T-cell (primary cell): ENCODE results near the gene PDIA5. TPM values are rescaled to one million over a fixed set of nuclear protein-coding genes. Genes with fewer than 3 reads are reported as not detected.

ENCODE experiments used
- ATAC-seq, 4 experiments: fragments of 200-7000 bp in 3 of 4; fragments of 150-1000 bp in 1 of 4; cut with Tn5 transposase; replicated peaks in 1 of 4; 1 replicate in 3 of 4; 2 replicates in 1 of 4; pipeline ENCODE4 v1.10.0; 2021; ENCODE audit warnings: moderate library complexity in 3 of 4, mild to moderate bottlenecking in 2 of 4, moderate number of reproducible peaks in 1 of 4
- CTCF ChIA-PET, 2 donors: fragments of 300-600 bp; sonication (Branson Sonifier 250); formaldehyde crosslinking; loops; one replicate each; lab custom pipeline; 2022; ENCODE audit warnings: antibody characterized with exemption in 2 of 2; lab: Charles Lee
- POLR2A ChIA-PET, 2 donors: fragments of 300-600 bp; sonication (Branson Sonifier 250); formaldehyde crosslinking; loops; one replicate each; lab custom pipeline; 2022; ENCODE audit warnings: antibody characterized with exemption in 2 of 2; lab: Charles Lee
- DNase-seq, 35 experiments: peaks; one replicate each; pipeline versions ENCODE4 v3.0.0 to v3.0.0-alpha.2; 2013 to 2023
- H3K27ac ChIP-seq: one replicate; pipeline ENCODE4 v1.5.1; 2013; ENCODE audit warnings: low read length
- H3K27me3 ChIP-seq, 2 experiments: replicated peaks in 1 of 2; 1 replicate in 1 of 2; 2 replicates in 1 of 2; pipeline versions ENCODE4 v1.6.1 to v1.7.0; 2013; ENCODE audit warnings: low read length in 1 of 2, mixed read lengths in 1 of 2; ENCODE audit not compliant: control insufficient read depth in 2 of 2, insufficient read depth in 2 of 2; ENCODE audit errors: extremely low read depth in 1 of 2
- H3K36me3 ChIP-seq, 2 donors: 1 replicate in 1 of 2; 2 replicates in 1 of 2; pipeline versions ENCODE4 v1.6.1 to v1.7.0; 2013; ENCODE audit warnings: low read length in 1 of 2; ENCODE audit not compliant: control insufficient read depth in 2 of 2, insufficient read depth in 1 of 2; ENCODE audit errors: extremely low read depth in 1 of 2
- H3K4me1 ChIP-seq, 2 experiments: 1 replicate in 1 of 2; 2 replicates in 1 of 2; pipeline versions ENCODE4 v1.6.1 to v1.7.0; 2013; ENCODE audit warnings: low read length in 2 of 2, mixed read lengths in 1 of 2; ENCODE audit not compliant: insufficient read depth in 2 of 2, control insufficient read depth in 1 of 2; ENCODE audit errors: extremely low read depth in 1 of 2
- H3K4me3 ChIP-seq, 2 donors: 1 replicate in 1 of 2; 2 replicates in 1 of 2; pipeline versions ENCODE4 v1.5.1 to v1.7.0; 2013; ENCODE audit warnings: mild to moderate bottlenecking in 2 of 2, low read length in 1 of 2, moderate library complexity in 1 of 2; ENCODE audit not compliant: control insufficient read depth in 1 of 2; ENCODE audit errors: extremely low read depth in 1 of 2
- H3K9me3 ChIP-seq: 2 replicates; pipeline ENCODE4 v1.7.0; 2013
- H3K27ac Mint-ChIP-seq, 2 donors: one replicate each; pipeline ENCODE4 v1.8.0; 2020 to 2021; ENCODE audit warnings: mild to moderate bottlenecking in 2 of 2, mixed read lengths in 2 of 2
- H3K27me3 Mint-ChIP-seq, 2 donors: one replicate each; pipeline ENCODE4 v1.8.0; 2021 to 2022; ENCODE audit warnings: mixed read lengths in 2 of 2
- H3K36me3 Mint-ChIP-seq: one replicate; pipeline ENCODE4 v1.8.0; 2021; ENCODE audit warnings: mixed read lengths
- H3K4me1 Mint-ChIP-seq, 3 donors: one replicate each; pipeline ENCODE4 v1.8.0; 2020 to 2022; ENCODE audit warnings: mixed read lengths in 3 of 3, mild to moderate bottlenecking in 1 of 3
- H3K4me3 Mint-ChIP-seq, 3 donors: one replicate each; pipeline ENCODE4 v1.8.0; 2020 to 2022; ENCODE audit warnings: mild to moderate bottlenecking in 3 of 3, mixed read lengths in 3 of 3, moderate library complexity in 3 of 3
- H3K9me3 Mint-ChIP-seq, 3 donors: one replicate each; pipeline ENCODE4 v1.8.0; 2020 to 2022; ENCODE audit warnings: mixed read lengths in 3 of 3
- WGBS: methylation state at CpG from one replicate; pipeline ENCODE4 v1.1.5; 2013; ENCODE audit warnings: missing lambda C conversion rate; ENCODE audit not compliant: insufficient coverage; 5-methylcytosine and 5-hydroxymethylcytosine counted together
- total RNA-seq, 35 experiments: library from RNA in 6 of 35; stranded (reverse) in 6 of 35; fragments of 120-200 nt in 1 of 35; gene quantifications; one replicate each; pipeline versions ENCODE4 v1.2.1 to v1.2.4 and lab custom pipeline; 2013 to 2026

The PDIA5 gene
- total RNA-seq, 5 donors from 2014 or later (not counting 1 experiment from before 2014, with no cell fraction given), result 5.4 to 8.2 (median 7.0) TPM

DNA sequence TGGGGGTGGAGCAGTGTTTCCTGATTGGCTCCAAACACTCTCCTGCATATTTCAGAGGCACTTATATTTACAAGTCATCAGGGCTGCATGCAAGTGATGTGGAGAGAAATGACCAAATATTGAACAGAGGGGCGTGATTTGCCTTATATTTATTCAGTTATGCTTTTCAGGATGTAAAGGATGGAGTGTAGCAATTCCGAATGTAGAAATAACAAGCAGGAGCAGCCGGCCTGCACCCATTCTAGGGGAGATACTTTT, 19.8 kb upstream of the PDIA5 start:
- no peaks in the 10 kb centered on the region for H3K4me1 ChIP-seq
- Mint-ChIP-seq H3K27me3 (peaks cover 11 to 17% of the 10 kb centered on the region in 2 donors), H3K9me3 (no peaks in the 10 kb centered on the region), H3K4me1 (no peaks in the 10 kb centered on the region), H3K4me3 (no peak overlapping the region), H3K27ac (no peak overlapping the region), H3K36me3 (no peaks in the 10 kb centered on the region)
- CTCF ChIA-PET, result no interaction called here
- no peak for DNase-seq
- no CpG with 5 or more reads among the region's 3 CpGs for WGBS
- H3K36me3 ChIP-seq, result no peaks in the 10 kb centered on the region
- H3K4me3 ChIP-seq, result no peak overlapping the region
- POLR2A ChIA-PET, result no interaction called here
- no peak overlapping the region for H3K27ac ChIP-seq
- no peaks in the 10 kb centered on the region for H3K9me3 ChIP-seq
- no peak for ATAC-seq
- H3K27me3 ChIP-seq, result peaks cover 0 to 18% of the 10 kb centered on the region in 2 experiments

DNA sequence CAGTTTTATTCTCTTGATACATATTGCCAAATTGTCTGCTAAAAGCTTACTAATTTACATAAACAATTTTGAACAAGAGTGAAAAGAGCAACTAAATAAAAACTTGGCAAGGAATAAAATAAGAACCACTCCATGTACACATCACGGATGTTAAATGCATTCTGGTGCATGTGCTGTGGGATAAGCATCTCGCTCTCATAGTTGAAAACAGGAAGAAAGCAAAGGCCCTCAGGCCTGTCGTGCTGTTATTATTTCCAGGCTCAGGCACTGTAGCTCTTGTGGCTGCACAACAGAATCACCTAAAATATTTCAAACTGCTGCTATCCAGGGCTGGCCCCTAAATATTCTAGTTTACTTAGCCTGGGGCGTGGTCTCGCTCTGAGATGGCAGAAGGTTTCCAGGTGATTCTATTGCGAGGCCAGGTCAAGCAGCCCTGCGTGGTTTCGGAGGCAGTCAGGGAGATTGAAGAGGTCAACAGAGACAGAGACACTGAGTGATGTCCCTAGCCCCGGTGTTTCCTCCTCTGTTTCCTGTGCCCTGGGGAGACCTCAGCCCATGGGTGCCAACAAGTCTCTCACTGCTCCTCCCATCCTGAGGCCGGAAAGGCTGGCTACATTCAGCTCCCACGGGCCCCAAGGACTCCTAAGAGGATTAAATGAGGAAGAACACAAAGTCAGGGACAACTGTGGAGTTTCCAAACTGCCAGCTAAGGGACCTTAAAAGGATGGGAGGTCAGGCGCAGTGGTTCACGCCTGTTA, 18.2 kb upstream of the PDIA5 start:
- H3K36me3 ChIP-seq, result no peaks in the 10 kb centered on the region
- no peaks in the 10 kb centered on the region for H3K4me1 ChIP-seq
- Mint-ChIP-seq H3K4me3 (no peak overlapping the region), H3K27me3 (peaks cover 10 to 15% of the 10 kb centered on the region in 2 donors), H3K36me3 (no peaks in the 10 kb centered on the region), H3K4me1 (no peaks in the 10 kb centered on the region), H3K27ac (no peak overlapping the region), H3K9me3 (no peaks in the 10 kb centered on the region)
- H3K27ac ChIP-seq, result no peak overlapping the region
- H3K9me3 ChIP-seq, result no peaks in the 10 kb centered on the region
- DNase-seq (no peak), ATAC-seq (no peak)
- 71% methylated on average over 9 of the region's 13 CpGs for WGBS
- ChIA-PET POLR2A (interaction anchor here in 1 of 2 donors (0.6 kb wide), 1 partner anchor 18 kb away, joined by 3 read pairs; the partner anchor contains the start of gene PDIA5), CTCF (interaction anchor here (0.6 kb wide), 2 partner anchors 65 to 308 kb away, joined by 3 to 6 read pairs; no protein-coding TSS in a partner anchor)
- H3K4me3 ChIP-seq, result no peak overlapping the region
- H3K27me3 ChIP-seq, result peaks cover 0 to 14% of the 10 kb centered on the region in 2 experiments

DNA sequence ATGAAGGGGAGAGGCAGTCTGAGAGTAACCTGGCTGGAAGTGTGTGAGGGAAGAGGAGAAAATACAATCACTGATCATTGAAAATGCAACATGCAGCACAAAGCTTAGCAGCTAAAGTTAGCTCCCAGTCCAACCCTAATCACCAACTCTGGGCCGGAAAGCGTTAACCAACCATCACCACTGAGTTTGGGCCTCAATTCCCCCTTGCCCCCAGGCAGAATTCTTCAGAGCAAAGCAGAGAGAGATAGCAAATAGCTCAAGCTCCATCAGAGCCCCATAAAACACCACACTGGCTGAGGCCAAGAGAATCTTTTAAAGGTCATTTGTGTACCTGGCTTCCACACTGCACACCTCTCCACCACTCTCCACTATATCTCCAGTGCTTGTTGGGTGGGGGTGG, 16.2 kb upstream of the PDIA5 start:
- ChIA-PET POLR2A (no interaction called here), CTCF (no interaction called here)
- ATAC-seq, result no peak
- Mint-ChIP-seq H3K9me3 (no peaks in the 10 kb centered on the region), H3K4me1 (no peaks in the 10 kb centered on the region), H3K27me3 (peaks cover 3 to 10% of the 10 kb centered on the region in 2 donors), H3K36me3 (no peaks in the 10 kb centered on the region), H3K4me3 (no peak overlapping the region), H3K27ac (no peak overlapping the region)
- Histone ChIP-seq H3K27me3 (peaks cover 0 to 16% of the 10 kb centered on the region in 2 experiments), H3K4me3 (no peak overlapping the region), H3K4me1 (no peaks in the 10 kb centered on the region), H3K9me3 (no peaks in the 10 kb centered on the region), H3K27ac (no peak overlapping the region), H3K36me3 (no peaks in the 10 kb centered on the region)
- 92% methylated on average over 2 of the region's 2 CpGs for WGBS
- no peak for DNase-seq

DNA sequence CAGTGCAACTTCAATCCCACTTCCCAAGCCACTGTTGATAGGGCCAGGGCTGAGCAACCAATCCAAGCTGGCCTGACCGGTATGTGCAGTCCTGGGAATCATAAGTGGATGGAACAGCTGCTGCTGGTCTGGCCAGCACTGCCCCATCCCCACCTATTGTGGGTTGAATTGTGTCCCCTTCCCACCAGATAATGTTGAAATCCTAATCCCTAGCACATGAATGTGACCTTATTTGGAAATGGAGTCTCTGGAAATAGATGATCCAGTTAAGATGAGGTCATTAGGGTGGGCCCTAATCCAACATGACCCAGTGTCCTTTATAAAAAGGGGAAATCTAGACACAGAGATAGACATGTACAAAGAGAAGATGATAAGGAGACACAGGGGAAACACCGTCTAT, 13.7 kb upstream of the PDIA5 start:
- DNase-seq (no peak), ATAC-seq (no peak)
- Histone ChIP-seq H3K9me3 (no peaks in the 10 kb centered on the region), H3K27ac (no peak overlapping the region), H3K36me3 (no peaks in the 10 kb centered on the region), H3K4me3 (no peak overlapping the region), H3K27me3 (peaks cover 0 to 16% of the 10 kb centered on the region in 2 experiments), H3K4me1 (no peaks in the 10 kb centered on the region)
- no peak overlapping the region for H3K4me3 Mint-ChIP-seq
- H3K27ac Mint-ChIP-seq, result no peak overlapping the region
- H3K27me3 Mint-ChIP-seq, result peaks cover 1 to 10% of the 10 kb centered on the region in 2 donors
- H3K4me1 Mint-ChIP-seq, result no peaks in the 10 kb centered on the region
- ChIA-PET CTCF (no interaction called here), POLR2A (no interaction called here)
- 100% methylated on average over 1 of the region's 2 CpGs for WGBS
- H3K36me3 Mint-ChIP-seq, result no peaks in the 10 kb centered on the region
- H3K9me3 Mint-ChIP-seq, result no peaks in the 10 kb centered on the region

DNA sequence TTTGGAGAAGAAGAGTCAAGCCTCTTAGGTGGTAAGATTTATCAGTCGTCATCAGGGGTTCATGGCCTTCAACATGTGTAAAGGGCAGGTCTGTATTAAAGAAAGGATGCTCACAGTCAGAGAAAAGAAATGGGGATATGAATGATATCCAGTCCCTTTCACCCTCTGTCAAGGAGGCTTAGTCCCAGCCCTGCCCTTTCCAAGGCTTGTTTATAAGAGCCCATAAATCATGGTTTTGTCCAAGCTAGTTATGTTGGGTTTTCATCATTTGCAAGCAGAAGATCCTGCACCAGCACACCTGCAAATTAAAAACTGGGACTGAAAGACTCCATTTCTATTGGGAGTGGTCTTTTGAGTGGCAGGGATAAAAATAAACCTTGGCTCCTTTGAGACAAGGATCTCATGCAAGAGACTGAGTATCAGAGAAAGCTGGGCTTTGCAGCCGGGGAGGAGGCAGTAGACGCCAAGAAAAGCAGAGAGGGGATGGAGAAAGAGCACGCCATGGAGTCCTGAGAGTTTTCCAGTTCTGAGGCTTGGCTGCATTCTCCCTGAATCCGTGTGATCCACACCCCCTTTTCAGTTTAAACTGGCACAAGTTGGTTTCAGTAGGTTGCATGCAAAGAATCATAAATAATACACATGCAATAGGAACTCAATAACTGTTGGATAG, 12.6 kb upstream of the PDIA5 start:
- ChIA-PET CTCF (no interaction called here), POLR2A (no interaction called here)
- 81% methylated on average over 3 of the region's 5 CpGs for WGBS
- peaks cover 0 to 13% of the 10 kb centered on the region in 2 experiments for H3K27me3 ChIP-seq
- H3K4me3 ChIP-seq, result no peak overlapping the region
- H3K4me1 Mint-ChIP-seq, result no peaks in the 10 kb centered on the region
- H3K27ac Mint-ChIP-seq, result no peak overlapping the region
- no peak for ATAC-seq
- H3K4me3 Mint-ChIP-seq, result no peak overlapping the region
- H3K9me3 Mint-ChIP-seq, result no peaks in the 10 kb centered on the region
- H3K27me3 Mint-ChIP-seq, result peaks cover 1 to 10% of the 10 kb centered on the region in 2 donors
- H3K9me3 ChIP-seq, result no peaks in the 10 kb centered on the region
- H3K27ac ChIP-seq, result no peak overlapping the region
- no peak for DNase-seq
- H3K36me3 ChIP-seq, result no peaks in the 10 kb centered on the region
- no peaks in the 10 kb centered on the region for H3K4me1 ChIP-seq
- H3K36me3 Mint-ChIP-seq, result no peaks in the 10 kb centered on the region

DNA sequence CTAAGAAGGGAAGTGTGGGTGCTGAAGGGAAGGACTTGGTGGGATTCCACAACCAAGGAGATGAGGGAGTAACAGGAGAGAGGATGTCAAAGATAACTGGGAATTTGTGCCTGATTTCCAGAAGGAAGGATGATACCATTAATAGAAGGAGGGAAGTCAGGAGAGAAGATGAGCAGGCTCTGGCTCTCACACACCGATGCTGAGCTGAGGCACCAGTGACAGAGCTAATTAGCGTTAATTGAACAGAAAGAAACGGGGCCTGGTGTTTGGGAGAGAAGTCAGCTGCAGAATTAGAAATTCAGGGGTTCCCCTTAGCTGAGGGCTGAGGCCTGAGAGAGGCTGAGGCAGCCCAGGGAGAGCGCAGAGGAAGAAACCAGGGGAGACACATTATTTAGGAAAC, 11.9 kb upstream of the PDIA5 start:
- Histone ChIP-seq H3K36me3 (no peaks in the 10 kb centered on the region), H3K4me3 (no peak overlapping the region), H3K27me3 (peaks cover 0 to 13% of the 10 kb centered on the region in 2 experiments), H3K9me3 (no peaks in the 10 kb centered on the region), H3K4me1 (no peaks in the 10 kb centered on the region), H3K27ac (no peak overlapping the region)
- POLR2A ChIA-PET, result no interaction called here
- no peaks in the 10 kb centered on the region for H3K36me3 Mint-ChIP-seq
- H3K4me1 Mint-ChIP-seq, result no peaks in the 10 kb centered on the region
- ATAC-seq (no peak), DNase-seq (no peak)
- H3K9me3 Mint-ChIP-seq, result no peaks in the 10 kb centered on the region
- no peak overlapping the region for H3K27ac Mint-ChIP-seq
- peaks cover 1 to 10% of the 10 kb centered on the region in 2 donors for H3K27me3 Mint-ChIP-seq
- WGBS, result 79% methylated on average over 4 of the region's 4 CpGs
- CTCF ChIA-PET, result no interaction called here
- no peak overlapping the region for H3K4me3 Mint-ChIP-seq
